ENCODE measurements around the gene FHL2. TPM values are rescaled to one million over a fixed set of nuclear protein-coding genes. Genes with fewer than 3 reads are reported as not detected.

The FHL2 gene
- total RNA-seq, 2 experiments from 2014 or later: not detected

- Histone ChIP-seq H3K4me3 (ENCODE audit: low read depth, low read length, poor library complexity, severe bottlenecking) (no peak overlapping the region), H3K4me2 (ENCODE audit: low read length) (no peak overlapping the region), H3K27ac (ENCODE audit: low read depth, low read length, poor library complexity, severe bottlenecking) (no peak overlapping the region), H3K4me1 (ENCODE audit: insufficient read depth, low read length, poor library complexity, severe bottlenecking) (no peaks in the 10 kb centered on the region), H3K79me2 (ENCODE audit: insufficient read depth, low read depth, low read length) (no peaks in the 10 kb centered on the region), H4K20me1 (ENCODE audit: insufficient read depth, low read length) (no peaks in the 10 kb centered on the region), H3K36me3 (ENCODE audit: insufficient read depth, low read length) (no peaks in the 10 kb centered on the region), H2AFZ (ENCODE audit: low read length) (no peak overlapping the region), H3K9me3 (ENCODE audit: low read length) (no peaks in the 10 kb centered on the region), H3K9me2 (ENCODE audit: insufficient read depth, low read length) (no peaks in the 10 kb centered on the region)
- no TSS peak for BruUV-seq (replicated peaks)
- intact Hi-C loops (cut with micrococcal nuclease; ENCODE audit: unreplicated experiment): no loop called here
- ChIA-PET POLR2A (interaction anchor here (1.2 kb wide), 1 partner anchor 43 kb away, joined by 3 read pairs; no protein-coding TSS in a partner anchor), CTCF (ENCODE audit: unreplicated experiment) (no interaction called here)
- DNase-seq (ENCODE audit: low spot score): no peak
- TF ChIP-seq EZH2phosphoT487 (IDR thresholded peaks at IDR 0.05; ENCODE audit: borderline replicate concordance, low read depth, low read length): no peak
- TF ChIP-seq CTCF (conservative IDR thresholded peaks at IDR 0.05; ENCODE audit: low read length): no peak
Observed at GRCh38 chr2:105410554-105410953, 11.7 kb upstream of the FHL2 start.

DNA sequence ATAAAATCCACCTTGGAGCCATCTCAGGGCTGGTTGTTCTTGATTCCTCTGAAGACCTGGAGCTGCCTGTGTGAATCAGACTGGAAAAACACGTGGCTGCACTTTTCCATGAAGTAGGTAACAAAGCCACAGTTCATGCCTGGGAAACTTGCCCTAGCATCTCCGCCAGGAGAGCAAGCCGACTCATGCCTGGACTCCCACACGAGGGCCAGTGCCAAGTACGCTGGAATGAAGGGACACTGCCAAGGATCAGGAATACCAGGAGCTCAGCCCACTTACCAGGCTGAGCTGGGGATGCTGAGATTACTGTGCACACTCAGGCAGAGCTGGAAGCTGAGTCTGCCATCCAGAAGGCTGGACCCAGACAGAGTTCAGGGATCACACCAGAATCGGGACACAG, 10.9 kb upstream of the FHL2 start:
- Histone ChIP-seq H3K4me2 (ENCODE audit: low read length) (no peak overlapping the region), H3K4me3 (ENCODE audit: low read depth, low read length, poor library complexity, severe bottlenecking) (no peak overlapping the region), H3K4me1 (ENCODE audit: insufficient read depth, low read length, poor library complexity, severe bottlenecking) (no peaks in the 10 kb centered on the region), H4K20me1 (ENCODE audit: insufficient read depth, low read length) (no peaks in the 10 kb centered on the region), H3K36me3 (ENCODE audit: insufficient read depth, low read length) (no peaks in the 10 kb centered on the region), H3K79me2 (ENCODE audit: insufficient read depth, low read depth, low read length) (no peaks in the 10 kb centered on the region), H2AFZ (ENCODE audit: low read length) (no peak overlapping the region), H3K27ac (ENCODE audit: low read depth, low read length, poor library complexity, severe bottlenecking) (no peak overlapping the region), H3K9me3 (ENCODE audit: low read length) (no peaks in the 10 kb centered on the region), H3K9me2 (ENCODE audit: insufficient read depth, low read length) (no peaks in the 10 kb centered on the region)
- DNase-seq (ENCODE audit: low spot score): no peak
- BruUV-seq (replicated peaks): no TSS peak
- ChIA-PET POLR2A (no interaction called here), CTCF (ENCODE audit: unreplicated experiment) (no interaction called here)
- TF ChIP-seq EZH2phosphoT487 (IDR thresholded peaks at IDR 0.05; ENCODE audit: borderline replicate concordance, low read depth, low read length) (no peak), CTCF (conservative IDR thresholded peaks at IDR 0.05; ENCODE audit: low read length) (no peak)
- intact Hi-C loops (cut with micrococcal nuclease; ENCODE audit: unreplicated experiment): no loop called here

DNA sequence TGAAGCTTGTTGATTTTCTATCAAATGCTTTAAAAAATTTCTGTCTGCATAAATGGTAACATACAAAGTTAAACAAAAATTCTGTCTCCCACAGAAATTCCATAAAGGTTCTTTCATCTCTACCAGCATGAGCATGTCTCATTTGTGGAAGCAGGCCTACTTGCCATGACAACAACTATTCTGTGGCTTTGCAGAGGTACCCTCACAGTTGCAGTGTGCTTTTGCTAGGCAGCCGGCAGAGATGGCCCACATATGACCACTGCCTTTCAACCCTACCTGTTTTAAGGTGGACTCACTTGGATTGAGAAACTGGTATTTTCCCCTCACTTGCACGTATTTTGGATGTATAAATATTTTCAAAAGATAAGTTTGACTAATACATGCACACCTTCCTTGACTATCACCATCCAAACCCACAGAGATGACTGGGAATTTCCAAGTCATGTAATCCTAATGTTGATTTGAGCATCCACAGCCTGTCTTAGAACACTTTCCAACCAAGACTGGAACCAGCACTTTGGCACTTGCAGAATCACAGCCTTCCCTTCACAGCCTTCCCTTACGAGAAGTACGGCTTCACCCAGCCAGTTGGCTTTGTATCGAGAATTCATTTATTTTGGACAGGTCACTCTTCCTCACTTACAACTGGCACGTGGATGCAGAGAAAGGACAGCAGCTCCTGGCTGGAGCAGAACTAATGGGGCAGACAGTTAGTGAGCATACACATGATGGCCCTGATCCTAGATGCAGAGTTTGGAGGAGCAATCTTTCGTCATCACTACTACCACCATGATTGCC, 9.3 kb upstream of the FHL2 start:
- H2AFZ ChIP-seq (ENCODE audit: low read length): no peak overlapping the region
- H3K4me2 ChIP-seq (ENCODE audit: low read length): no peak overlapping the region
- no peak overlapping the region for H3K4me3 ChIP-seq (ENCODE audit: low read depth, low read length, poor library complexity, severe bottlenecking)
- no peak for DNase-seq (ENCODE audit: low spot score)
- intact Hi-C loops (cut with micrococcal nuclease; ENCODE audit: unreplicated experiment): no loop called here
- ChIA-PET CTCF (ENCODE audit: unreplicated experiment) (no interaction called here), POLR2A (interaction anchor here (0.6 kb wide), 1 partner anchor 1763 kb away, joined by 3 read pairs; no protein-coding TSS in a partner anchor)
- no peaks in the 10 kb centered on the region for H4K20me1 ChIP-seq (ENCODE audit: insufficient read depth, low read length)
- H3K27ac ChIP-seq (ENCODE audit: low read depth, low read length, poor library complexity, severe bottlenecking): no peak overlapping the region
- H3K79me2 ChIP-seq (ENCODE audit: insufficient read depth, low read depth, low read length): no peaks in the 10 kb centered on the region
- no peaks in the 10 kb centered on the region for H3K36me3 ChIP-seq (ENCODE audit: insufficient read depth, low read length)
- no peaks in the 10 kb centered on the region for H3K4me1 ChIP-seq (ENCODE audit: insufficient read depth, low read length, poor library complexity, severe bottlenecking)
- BruUV-seq (replicated peaks): no TSS peak
- no peaks in the 10 kb centered on the region for H3K9me2 ChIP-seq (ENCODE audit: insufficient read depth, low read length)
- TF ChIP-seq CTCF (conservative IDR thresholded peaks at IDR 0.05; ENCODE audit: low read length) (no peak), EZH2phosphoT487 (IDR thresholded peaks at IDR 0.05; ENCODE audit: borderline replicate concordance, low read depth, low read length) (no peak)
- no peaks in the 10 kb centered on the region for H3K9me3 ChIP-seq (ENCODE audit: low read length)

Data from OCI-LY7 (cell line).